EH (cell line): ENCODE measurements around the gene COL9A2.
"Not testable (repeated sequence)": the region's sequence is repeated elsewhere in the genome, so short reads cannot be mapped to it uniquely, and the experiment has no call there.

ENCODE experiments used
- DNase-seq: peaks from one replicate; pipeline ENCODE4 v3.0.0-alpha.2; 2015; ENCODE audit warnings: low read depth

The COL9A2 gene

DNA sequence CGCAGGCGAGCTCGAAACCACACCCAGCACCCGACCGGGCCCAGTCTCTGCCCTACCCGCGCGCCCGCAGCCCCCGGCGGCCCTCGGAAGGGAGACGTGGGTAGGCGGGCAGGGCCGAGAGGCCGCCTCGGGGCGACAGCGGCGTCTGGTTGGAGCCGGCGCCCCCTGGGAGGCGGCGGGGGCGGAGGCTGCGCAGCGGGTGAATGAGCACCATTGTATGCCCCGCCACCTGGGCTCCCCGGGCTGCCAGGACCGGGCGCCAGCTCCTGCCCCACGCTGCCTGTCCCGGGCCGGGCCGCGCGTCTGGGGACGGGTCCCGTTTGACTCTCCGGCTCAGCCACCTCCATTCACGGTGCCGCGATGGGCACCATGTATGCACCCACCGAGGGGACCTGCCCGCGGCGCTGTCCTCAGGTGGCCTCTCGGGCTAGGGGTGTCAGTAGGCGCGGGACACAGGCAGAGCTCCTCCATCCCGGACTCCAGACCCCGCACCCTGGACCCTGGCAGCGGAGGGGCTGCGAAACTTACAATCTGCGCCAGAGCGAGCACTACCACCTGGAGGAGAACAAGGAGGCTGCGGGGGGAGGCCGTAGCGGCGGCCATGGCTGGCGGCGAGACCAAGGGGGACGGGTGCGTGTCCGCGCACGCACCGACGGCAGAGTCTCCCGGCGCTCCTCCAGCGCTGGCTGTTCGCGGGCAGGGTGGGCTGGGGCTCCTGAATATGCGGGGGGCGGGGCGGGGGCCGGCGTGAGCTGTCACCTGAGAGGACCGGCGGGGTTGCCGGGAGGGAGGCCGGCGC, at the start of gene COL9A2:
COL9A2 (minus strand) TSS at position 692 of the 799 bp plus-strand sequence; CDS start at position 603, 89 bp downstream.
- DNase-seq: peak; percentile 22

DNA sequence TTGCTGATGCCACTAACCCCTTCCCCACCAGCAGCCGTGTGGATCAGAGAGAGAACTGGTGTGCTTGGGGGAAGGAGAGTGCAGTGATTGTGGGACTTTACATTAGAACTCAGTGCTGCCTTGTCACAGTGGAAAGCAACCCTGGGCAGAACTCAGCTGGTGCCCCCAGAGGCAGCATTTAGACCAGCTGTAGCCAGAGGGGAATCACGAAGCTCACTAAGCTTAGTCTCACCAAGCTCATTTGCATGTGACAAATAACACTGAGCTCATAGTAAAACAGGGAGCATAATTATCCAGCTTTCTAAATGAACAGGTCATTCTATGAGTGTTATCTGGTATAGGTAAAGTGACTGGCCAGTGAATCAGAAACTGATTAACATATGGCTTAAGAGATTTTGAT, 46.6 kb upstream of the COL9A2 start:
- DNase-seq: no peak

DNA sequence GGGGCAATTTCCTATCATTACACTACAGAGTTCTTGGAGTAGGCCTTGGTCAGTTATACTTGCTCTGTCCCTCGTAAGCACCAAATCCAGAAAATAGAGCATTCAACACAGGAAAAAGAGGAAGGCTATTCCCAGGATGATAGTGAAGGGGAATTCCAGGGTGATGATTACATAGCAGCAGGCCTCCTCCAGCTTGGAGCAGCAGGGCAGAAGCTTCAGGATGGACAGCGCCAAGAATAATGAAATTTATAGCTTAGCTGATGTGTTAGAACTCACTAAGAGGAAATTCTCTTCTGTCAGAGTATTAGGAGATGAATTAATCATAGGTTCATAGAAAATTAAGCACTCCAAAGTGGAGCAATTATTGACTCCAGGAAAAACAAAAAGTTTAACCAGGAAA, 45.6 kb upstream of the COL9A2 start:
- DNase-seq: peak; percentile 73

DNA sequence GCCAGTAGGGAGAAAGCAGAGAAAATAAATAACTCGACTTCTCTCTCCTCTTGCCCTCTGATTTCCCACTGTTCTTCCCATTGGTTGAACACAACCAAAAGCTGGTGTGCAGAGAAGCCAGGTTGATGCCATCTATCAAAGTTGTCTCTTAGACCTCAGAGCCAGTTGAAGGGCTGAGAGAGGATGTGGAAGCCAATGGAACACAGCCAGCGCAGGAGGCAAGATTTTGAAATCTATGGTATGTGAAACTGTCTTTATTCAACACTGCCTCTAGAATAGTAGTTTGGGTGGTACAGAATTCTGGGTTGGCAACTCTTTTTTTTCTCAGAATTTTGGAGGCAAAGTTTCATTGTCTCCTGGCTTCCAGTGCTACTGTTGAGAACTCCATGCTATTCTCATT, 45.1 kb upstream of the COL9A2 start:
- no peak for DNase-seq

DNA sequence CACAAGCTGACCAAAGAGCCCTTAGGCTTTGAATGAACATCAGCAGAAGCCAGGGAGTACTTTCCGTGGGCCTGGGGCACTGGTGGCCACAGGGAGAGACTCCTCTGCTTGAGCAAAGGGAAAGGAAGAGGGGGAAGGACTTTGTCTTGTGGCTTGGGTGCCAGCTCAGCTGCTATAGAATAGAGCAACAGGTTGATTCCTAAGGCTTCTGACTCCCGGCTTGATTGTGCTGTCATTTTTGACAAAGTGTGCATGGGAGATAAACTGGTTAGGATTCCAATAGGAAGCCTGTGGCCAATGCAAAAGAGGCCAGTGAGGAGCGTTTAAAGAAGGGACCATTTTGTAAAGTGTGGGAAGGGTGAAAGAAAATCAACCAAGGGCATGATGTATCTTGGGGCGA, 44.6 kb upstream of the COL9A2 start:
- DNase-seq: no peak

DNA sequence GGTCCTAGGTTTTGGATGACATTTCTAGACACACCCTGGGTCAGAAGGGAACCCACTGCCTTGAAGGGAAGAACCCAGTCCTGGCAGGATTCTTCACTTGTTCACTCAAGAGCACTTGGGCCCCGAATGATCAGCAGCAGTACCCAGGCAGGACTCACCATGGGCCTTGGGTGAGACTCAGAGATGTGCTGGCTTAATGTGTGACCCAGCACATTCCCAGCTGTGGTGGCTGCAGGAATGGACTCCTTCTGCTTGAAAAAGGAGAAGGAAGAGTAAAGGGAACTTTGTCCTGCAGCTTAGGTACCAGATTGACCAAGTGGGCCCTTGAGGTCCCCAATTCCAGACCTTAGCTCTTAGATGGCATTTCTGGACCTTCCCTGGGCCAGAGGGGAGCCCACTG, 44.1 kb upstream of the COL9A2 start:
- DNase-seq: no peak

DNA sequence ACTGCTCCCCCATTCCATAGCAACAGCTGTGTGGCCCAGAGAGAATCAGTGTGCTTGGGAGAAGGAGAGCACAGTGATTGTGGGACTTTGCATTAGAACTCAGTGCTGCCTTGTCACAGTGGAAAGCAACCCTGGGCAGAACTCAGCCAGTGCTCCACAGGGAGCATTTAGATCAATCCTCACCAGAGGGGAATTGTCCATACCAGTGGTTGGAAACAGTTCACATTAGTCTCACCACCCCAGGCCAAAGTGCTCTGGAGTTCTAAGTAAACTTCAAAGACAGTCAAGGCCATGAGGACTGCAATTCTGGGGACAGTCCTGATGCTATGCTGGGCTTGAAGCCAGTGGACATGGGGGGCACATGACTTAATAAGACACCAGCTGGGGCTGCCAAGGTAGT, 43.5 kb upstream of the COL9A2 start:
- no peak for DNase-seq

DNA sequence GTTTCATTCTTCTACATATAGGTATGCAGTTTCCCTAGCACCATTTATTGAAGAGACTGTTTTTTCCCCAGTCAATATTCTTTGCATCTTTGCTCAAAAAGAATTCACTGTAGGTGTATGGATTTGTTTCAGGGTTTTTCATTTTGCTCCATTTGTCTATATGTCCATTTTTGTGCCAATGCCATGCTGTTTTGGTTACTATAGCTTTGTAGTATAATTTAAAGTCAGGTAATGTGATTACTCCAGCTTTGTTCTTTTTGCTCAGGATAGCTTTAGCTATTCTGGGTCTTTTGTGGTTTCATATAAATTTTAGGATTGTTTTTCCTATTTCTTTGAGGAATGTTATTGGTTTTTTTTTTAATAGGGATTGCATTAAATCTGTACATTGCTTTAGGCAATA, 40.5 kb upstream of the COL9A2 start:
- no peak for DNase-seq

DNA sequence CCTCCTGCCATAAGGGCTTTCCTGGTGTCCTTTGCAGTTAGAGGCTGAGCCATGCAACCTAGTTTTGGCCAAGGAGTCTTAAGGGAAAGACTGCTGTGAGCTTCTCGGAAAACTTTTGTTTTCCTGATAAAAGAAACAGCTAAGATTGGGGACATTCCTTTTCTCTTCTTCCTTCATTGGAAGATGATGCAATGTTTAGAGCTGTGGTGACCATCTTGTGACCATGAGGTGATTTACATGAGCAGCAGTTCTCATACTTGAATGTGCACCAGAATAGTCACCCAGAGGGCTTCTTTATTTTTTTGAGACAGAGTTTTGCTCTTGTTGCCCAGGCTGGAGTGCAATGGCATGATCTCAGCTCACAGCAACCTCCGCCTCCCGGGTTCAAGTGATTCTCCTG, 36.0 kb upstream of the COL9A2 start:
- no peak for DNase-seq

DNA sequence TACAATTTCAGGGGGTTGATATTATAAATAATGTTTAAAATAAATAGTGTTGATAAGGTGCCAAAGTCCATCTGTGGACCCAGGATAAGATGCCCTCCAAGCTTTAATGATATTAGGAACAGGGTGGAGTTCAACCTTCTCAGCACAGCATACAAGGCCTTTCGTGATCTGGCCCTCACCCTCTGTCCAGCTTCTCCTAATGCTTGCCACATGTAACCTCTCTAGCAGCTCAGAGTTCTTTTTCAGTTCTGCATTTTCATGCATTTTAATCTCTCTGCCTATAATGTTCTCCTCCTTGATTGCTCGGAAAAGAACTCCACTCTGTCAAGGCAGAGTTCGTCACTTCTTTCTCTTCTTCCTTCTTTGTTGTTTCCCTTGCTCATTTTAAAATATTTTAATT, 35.0 kb upstream of the COL9A2 start:
- DNase-seq: no peak

DNA sequence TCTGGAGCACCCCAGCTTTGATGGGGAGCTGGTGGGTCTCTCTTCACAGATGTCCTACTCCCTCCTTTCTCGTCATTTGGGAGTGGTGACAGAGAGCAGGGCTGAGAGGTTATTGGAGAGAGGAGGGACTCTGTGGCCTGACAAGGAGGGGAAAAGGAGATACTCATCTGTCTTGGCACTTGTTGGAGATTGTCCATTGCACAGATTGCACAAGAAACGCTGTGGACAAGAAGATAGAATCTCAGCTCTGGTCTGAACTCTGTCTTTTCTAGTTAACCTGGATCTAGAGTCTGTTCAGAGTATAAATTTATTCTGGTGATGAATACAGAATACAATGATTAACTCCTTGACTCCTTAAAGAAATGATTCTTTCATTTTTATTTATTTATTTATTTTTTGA, 34.0 kb upstream of the COL9A2 start:
- DNase-seq: no peak

DNA sequence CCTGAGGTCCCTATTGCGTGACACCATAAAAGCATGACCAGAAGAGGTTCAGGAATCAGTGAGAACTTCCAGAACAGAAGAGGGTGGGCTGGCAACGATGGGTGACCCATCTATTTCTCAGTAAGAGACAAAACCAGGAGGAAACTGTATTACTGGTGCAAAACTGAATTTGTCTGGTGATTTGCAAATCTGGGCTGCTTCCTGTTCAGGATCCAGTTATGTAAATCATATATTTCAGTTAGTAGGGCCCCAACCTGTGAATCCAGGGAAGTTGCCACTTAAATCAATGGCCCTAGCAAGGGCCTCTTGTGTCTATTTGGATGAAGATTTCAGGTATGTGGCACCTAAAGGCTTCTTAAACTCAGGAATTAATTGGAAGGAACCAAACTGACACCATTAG, 33.3 kb upstream of the COL9A2 start:
- DNase-seq: no peak

DNA sequence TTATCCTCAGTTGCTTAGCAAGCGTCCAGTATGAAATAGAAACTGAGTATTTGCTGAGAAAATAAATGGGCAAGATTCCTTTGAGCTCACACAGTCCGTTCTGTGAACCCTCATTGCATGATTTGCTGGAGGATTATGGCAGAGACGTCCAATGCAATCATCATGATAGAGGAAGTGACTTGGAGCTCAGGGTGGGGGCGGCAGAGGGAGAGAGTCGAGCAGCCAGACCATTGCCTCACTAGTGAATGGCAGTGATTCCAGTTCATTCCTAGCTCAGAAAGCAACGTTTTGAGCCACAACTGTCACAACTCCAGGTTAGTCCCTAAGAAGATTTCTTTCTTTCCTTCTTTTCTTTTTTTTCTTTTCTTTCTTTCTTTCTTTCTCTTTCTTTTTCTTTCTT, 27.5 kb upstream of the COL9A2 start:
- peak; percentile 57 for DNase-seq

DNA sequence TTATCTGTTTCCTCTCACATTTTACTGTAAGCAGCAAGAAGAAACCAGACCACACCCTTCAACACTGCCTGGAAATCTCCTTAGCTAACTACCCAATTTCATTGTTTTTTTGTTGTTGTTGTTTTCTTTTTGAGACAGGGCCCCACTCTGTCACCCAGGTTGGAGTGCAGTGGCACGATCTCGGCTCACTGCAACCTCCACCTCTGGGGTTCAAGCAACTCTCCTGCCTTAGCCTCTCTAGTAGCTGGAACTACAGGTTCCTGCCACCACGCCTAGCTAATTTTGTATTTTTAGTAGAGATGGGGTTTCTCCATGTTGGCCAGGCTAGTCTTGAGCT, 25.3 kb upstream of the COL9A2 start:
- not testable (repeated sequence) for DNase-seq

DNA sequence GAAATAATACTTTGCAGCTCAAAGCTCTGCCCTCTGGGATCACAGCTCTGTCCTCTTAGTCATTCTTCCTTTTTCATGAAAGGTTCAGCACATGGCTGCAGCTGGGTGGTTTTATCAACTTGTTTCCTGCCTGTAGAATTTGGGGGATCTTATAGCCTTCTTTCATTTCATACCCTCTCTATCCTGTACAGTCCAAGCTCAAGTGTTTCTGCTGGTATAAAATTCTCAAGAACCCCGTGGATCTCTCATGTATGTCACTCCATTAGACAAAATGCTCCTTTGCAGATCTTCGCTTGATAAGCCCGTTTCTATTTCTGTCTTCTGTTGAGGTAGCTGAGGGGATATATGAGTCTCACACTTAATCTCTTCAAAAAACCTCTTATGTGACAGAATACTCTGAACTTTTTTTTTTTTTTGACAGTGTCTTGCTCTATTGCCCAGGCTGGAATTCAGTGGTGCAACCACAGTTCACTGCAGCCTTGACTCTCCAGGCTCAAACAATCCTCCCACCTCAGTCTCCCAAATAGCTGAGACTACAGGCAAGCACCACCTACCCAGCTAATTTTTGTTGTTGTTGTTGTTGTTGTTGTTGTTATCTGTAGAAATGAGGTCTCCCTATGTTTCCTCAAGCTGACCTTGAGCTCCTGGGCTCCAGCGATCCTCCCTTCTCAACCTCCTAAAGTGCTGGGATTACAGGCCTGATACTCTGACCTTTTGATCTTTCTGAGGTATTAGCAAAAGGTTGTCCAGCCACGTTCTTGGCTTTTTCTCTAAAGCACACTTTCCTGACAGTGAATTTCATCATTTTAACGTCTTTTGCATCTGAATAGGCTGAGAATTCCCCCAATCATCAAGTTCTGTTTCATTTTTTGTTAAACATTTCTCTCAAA, 24.6 kb upstream of the COL9A2 start:
- DNase-seq: no peak

DNA sequence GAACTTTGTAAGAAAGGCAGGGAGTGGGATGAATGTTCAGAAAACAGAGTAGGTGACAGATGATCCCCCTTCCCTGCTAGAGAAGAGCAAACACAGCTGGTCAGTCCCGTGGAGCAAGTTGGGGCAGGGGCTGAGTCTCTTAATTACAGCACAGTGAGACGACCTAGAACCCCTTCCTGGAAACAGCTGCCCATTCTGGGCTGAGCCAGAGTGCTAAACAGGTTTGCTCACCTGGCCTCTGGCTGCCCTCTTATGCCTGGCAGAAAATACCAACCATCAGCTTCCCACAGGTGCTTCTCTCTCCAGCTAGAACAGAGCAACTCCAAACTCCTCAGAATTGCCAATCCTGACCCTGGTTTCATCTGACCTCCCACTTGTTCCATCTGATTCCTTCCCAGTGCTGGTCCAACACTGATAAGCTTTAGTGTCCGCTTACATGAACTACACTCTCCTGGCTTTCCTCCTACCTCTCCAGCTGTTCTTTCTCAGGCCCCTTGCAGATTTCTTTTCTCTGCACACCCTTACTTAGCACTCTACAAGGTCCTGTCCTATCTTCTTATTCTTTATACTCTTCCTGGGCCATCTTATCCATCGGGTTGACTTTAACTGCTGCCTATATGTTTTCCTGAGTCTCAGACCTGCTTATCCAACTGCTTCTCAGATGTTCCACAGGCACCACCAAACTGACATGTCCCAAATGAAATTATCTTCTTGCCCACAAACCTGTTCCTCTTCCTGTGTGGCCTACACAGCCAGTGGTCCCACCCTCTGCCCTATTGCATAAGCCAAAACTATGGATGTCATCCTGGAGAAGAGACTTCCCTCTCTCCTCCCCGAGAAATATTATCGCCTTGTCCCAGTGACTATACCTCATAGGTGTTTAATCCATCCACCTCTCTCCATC, 22.6 kb upstream of the COL9A2 start:
- no peak for DNase-seq

DNA sequence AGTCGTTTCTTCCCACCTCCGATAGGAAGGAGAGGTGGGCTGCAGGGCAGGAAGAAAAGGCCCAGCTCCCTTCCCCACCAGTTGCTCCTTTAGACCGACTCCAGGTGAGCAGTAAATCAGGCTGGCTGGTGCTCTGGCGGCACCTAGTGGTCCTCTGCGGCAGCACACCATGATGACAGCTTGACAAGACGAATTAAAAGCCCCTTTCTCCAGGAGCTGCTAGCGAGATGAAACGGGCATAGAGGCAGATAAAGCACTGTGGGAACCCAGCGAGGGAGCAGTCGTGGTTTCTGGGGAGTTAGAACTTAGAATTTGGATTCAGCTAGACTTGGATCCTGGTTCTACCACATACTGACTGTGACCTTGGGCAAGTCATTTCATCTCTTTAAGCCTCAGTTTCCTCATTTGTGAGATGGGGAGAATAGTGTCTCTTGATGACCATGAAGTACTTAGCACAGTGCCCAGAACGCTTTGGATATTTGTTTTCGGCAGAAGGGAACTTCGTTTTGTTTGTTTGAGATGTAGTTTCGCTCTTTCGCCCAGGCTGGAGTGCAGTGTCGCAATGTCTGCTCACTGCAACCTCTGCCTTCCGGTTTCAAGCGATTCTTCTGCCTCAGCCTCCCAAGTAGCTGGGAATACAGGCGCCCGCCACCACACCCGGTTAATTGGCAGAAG, 21.8 kb upstream of the COL9A2 start:
- DNase-seq: peak; percentile 76

DNA sequence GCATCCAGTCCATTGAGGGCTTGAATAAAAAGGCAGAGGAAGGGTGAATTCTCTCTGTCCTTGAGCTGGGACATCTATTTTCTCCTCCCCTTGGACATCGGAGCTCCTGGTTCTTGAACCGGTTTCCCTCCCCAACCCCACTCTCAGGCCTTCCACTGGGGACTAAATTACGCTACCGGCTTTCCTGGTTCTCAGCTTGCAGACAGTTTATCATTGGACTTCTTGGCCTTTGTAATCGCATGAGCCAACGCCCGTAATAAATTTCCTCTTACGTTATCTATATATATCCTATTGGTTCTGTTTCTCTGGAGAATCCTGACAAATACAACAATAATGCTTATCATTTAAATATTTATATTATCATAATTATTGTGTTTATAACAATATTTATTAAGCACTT, 20.4 kb upstream of the COL9A2 start:
- DNase-seq: no peak

DNA sequence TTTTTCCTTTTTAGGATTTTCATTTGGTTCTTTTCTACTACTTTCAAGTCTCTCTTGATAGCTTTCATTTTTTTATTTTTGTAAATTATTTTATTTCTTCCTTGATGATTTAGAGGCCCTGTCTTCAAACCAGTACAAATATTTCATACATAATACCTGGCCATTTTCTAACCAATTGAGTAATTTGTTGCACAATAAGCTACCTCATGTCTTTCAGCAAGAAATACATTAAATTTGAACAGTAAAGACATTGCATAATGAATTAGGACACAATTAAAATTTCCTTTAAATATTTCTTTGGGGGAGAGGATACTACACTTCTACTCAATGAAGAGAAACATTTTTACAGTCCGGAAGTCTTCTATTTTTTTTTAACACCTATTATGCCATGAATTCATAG, 15.6 kb upstream of the COL9A2 start:
- DNase-seq: no peak

DNA sequence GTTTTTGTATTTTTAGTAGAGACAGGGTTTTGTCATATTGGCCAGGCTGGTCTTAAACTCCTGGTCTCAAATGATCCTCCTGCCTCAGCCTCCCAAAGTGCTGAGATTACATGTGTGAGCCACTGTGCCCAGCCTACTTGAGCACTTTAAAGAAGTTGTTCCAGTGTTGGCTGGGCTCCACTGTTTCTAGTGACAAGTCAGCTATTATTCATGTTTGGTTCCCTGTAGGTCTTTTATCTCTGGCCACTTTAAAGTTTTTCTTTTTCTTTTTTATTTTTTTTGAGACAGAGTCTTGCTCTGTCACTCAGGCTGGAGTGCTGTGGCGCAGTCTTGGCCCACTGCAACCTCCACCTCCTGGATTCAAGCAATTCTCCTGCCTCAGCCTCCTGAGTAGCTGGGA, 14.3 kb upstream of the COL9A2 start:
- DNase-seq: not testable (repeated sequence)

DNA sequence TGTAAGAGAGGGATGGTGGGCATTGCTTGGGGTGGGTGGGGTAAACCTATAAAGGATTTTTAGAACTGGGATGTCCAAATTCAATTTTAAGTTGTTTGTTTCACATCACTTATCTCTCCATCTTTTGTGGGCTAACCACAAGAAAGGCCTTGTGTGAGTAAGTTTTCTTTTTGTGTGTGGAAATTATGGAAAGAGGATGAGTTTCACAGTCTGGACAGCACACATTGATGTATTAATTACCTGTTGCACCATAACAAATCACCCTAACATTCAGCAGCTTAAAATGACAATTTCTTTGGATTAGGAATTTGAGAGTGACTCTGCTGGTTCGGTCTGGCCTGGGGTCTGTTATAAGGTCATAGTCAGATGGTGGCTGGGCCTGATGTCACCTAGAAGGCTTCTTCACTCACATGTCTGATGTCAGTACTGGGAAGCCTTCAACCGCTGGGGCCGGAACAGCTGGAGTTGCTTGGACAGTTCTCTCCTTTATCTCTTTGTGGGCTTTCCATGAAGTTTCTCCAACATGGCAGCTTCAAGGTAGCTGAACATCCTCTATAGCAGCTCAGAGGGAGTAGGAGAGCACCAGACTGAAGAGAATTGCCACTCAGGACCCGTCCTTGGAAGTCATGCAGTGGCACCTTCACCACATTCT, 2.0 kb upstream of the COL9A2 start:
- no peak for DNase-seq
